ENCODE data around the gene DNAI1. TPM values are rescaled to one million over a fixed set of nuclear protein-coding genes. Genes with fewer than 3 reads are reported as not detected.

Gene DNAI1
- total RNA-seq, 1 experiment from 2014 or later: 2.2 TPM

DNA sequence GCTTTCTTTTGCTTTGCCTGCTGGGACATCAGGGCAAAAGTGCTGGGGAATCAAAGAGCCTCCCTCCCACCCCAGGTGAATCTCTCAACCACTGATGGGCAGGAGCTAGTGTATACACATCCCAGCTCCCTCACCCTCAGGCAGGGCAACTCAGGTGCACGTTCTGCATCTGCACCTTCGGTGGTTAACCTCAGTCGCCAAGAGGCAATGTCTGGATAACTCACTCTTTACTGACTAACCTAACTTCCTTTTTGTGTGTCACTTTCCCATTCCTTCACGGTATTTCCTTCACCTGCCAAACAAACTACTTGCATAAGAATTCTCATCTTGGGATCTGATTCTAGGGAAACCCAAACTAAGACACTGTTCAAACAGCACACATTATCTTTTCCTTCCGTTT is 104.7 kb downstream of the DNAI1 start:
- Histone ChIP-seq H3K27me3 (ENCODE audit: control insufficient read depth, insufficient read depth, low read length) (no peaks in the 10 kb centered on the region), H3K4me3 (ENCODE audit: low read depth in 2 of 2, low read length in 2 of 2) (no peak overlapping the region), H3K27ac (ENCODE audit: low read length) (no peak overlapping the region), H3K9me3 (ENCODE audit: control insufficient read depth, insufficient read depth, low read depth, low read length) (no peaks in the 10 kb centered on the region), H3K36me3 (ENCODE audit: control insufficient read depth, insufficient read depth, low read length) (no peaks in the 10 kb centered on the region), H3K4me1 (ENCODE audit: control insufficient read depth, insufficient read depth, low read length) (peaks cover 5% of the 10 kb centered on the region; the same call in 1 of the 2 replicates)
- intact Hi-C loops (cut with micrococcal nuclease; ENCODE audit: unreplicated experiment): no loop called here
- BruUV-seq (replicated peaks): no TSS peak
- ChIA-PET CTCF (interaction anchor here (0.5 to 1.9 kb wide), 2 partner anchors 22 to 102 kb away, joined by 4 read pairs; no protein-coding TSS in a partner anchor), POLR2A (no interaction called here)
- TF ChIP-seq, protein P1, sequence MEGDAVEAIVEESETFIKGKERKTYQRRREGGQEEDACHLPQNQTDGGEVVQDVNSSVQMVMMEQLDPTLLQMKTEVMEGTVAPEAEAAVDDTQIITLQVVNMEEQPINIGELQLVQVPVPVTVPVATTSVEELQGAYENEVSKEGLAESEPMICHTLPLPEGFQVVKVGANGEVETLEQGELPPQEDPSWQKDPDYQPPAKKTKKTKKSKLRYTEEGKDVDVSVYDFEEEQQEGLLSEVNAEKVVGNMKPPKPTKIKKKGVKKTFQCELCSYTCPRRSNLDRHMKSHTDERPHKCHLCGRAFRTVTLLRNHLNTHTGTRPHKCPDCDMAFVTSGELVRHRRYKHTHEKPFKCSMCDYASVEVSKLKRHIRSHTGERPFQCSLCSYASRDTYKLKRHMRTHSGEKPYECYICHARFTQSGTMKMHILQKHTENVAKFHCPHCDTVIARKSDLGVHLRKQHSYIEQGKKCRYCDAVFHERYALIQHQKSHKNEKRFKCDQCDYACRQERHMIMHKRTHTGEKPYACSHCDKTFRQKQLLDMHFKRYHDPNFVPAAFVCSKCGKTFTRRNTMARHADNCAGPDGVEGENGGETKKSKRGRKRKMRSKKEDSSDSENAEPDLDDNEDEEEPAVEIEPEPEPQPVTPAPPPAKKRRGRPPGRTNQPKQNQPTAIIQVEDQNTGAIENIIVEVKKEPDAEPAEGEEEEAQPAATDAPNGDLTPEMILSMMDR (IDR thresholded peaks at IDR 0.05): no peak
- no peak for TF ChIP-seq SIN3A (IDR thresholded peaks at IDR 0.05; ENCODE audit: borderline replicate concordance, insufficient read depth, low read depth, low read length)
- TF ChIP-seq POLR2AphosphoS5 (IDR thresholded peaks at IDR 0.05; ENCODE audit: low read depth, low read length): no peak
- TF ChIP-seq, protein P2, sequence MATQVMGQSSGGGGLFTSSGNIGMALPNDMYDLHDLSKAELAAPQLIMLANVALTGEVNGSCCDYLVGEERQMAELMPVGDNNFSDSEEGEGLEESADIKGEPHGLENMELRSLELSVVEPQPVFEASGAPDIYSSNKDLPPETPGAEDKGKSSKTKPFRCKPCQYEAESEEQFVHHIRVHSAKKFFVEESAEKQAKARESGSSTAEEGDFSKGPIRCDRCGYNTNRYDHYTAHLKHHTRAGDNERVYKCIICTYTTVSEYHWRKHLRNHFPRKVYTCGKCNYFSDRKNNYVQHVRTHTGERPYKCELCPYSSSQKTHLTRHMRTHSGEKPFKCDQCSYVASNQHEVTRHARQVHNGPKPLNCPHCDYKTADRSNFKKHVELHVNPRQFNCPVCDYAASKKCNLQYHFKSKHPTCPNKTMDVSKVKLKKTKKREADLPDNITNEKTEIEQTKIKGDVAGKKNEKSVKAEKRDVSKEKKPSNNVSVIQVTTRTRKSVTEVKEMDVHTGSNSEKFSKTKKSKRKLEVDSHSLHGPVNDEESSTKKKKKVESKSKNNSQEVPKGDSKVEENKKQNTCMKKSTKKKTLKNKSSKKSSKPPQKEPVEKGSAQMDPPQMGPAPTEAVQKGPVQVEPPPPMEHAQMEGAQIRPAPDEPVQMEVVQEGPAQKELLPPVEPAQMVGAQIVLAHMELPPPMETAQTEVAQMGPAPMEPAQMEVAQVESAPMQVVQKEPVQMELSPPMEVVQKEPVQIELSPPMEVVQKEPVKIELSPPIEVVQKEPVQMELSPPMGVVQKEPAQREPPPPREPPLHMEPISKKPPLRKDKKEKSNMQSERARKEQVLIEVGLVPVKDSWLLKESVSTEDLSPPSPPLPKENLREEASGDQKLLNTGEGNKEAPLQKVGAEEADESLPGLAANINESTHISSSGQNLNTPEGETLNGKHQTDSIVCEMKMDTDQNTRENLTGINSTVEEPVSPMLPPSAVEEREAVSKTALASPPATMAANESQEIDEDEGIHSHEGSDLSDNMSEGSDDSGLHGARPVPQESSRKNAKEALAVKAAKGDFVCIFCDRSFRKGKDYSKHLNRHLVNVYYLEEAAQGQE (IDR thresholded peaks at IDR 0.05; ENCODE audit: insufficient read depth in 1 of 2, low read depth in 2 of 2, low read length in 1 of 2): no peak
- TF ChIP-seq TCF7L2 (IDR thresholded peaks at IDR 0.05; ENCODE audit: low read depth, low read length): no peak
- DNase-seq (ENCODE audit: low read depth, low spot score): no peak
- in situ Hi-C loops (cut with HindIII; ENCODE audit: low pct_unique_long_range_greater_than_20kb, low sequenced_read_pairs): no loop called here
- ATAC-seq: no peak

DNA sequence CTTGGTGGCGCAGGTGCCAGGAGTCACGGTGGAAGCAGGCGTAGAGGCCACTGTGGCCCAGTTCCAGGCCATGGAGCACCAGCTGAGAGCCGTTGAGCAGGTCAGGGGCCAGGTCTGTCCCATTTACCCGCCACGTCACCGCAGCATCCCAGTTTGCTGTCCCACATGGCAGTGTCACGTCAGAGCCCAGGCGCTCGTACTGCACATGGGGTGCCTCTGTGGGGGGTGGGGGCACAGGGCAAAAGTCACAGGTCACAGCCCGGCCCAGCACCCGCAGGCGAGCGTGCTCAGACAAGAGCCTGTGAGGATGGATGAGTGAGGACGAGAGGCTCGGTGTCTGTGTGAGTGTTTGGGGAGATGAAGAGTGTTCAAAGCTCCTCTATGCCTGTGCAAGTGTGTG is 106.0 kb downstream of the DNAI1 start:
- BruUV-seq (replicated peaks): no TSS peak

More for the DNA sequence above, 106.0 kb downstream of the DNAI1 start:
- POLR2A ChIA-PET: no interaction called here
- no peak overlapping the region for H3K4me3 ChIP-seq (ENCODE audit: low read depth in 2 of 2, low read length in 2 of 2)
- peaks cover 5% of the 10 kb centered on the region; the same call in 1 of the 2 replicates for H3K4me1 ChIP-seq (ENCODE audit: control insufficient read depth, insufficient read depth, low read length)
- intact Hi-C loops (cut with micrococcal nuclease; ENCODE audit: unreplicated experiment): no loop called here
- no peaks in the 10 kb centered on the region for H3K27me3 ChIP-seq (ENCODE audit: control insufficient read depth, insufficient read depth, low read length)
- no peaks in the 10 kb centered on the region for H3K9me3 ChIP-seq (ENCODE audit: control insufficient read depth, insufficient read depth, low read depth, low read length)
- CTCF ChIA-PET: no interaction called here
- in situ Hi-C loops (cut with HindIII; ENCODE audit: low pct_unique_long_range_greater_than_20kb, low sequenced_read_pairs): no loop called here
- DNase-seq (ENCODE audit: low read depth, low spot score) (no peak), ATAC-seq (no peak)
- TF ChIP-seq SIN3A (IDR thresholded peaks at IDR 0.05; ENCODE audit: borderline replicate concordance, insufficient read depth, low read depth, low read length): no peak
- TF ChIP-seq TCF7L2 (IDR thresholded peaks at IDR 0.05; ENCODE audit: low read depth, low read length): no peak
- TF ChIP-seq, protein P2 (IDR thresholded peaks at IDR 0.05; ENCODE audit: insufficient read depth in 1 of 2, low read depth in 2 of 2, low read length in 1 of 2): no peak
- TF ChIP-seq POLR2AphosphoS5 (IDR thresholded peaks at IDR 0.05; ENCODE audit: low read depth, low read length): no peak
- TF ChIP-seq, protein P1 (IDR thresholded peaks at IDR 0.05): no peak
- no peak overlapping the region for H3K27ac ChIP-seq (ENCODE audit: low read length)
- no peaks in the 10 kb centered on the region for H3K36me3 ChIP-seq (ENCODE audit: control insufficient read depth, insufficient read depth, low read length)
